SU-DHL-6 (cell line): ENCODE data around the gene ENPP5.

Source experiments
- H2AFZ ChIP-seq: fragments of 200-600 bp; sonication (generic); 2 replicates; pipeline ENCODE4 v1.6.1; 2014; ENCODE audit warnings: low read depth, mild to moderate bottlenecking, moderate library complexity, mixed read lengths, antibody characterized with exemption, low read length; ENCODE audit not compliant: severe bottlenecking
- H3F3A ChIP-seq: fragments of 200-600 bp; shearing (Covaris generic); 2 replicates; pipeline ENCODE4 v1.6.0; 2016; ENCODE audit warnings: antibody characterized with exemption, mild to moderate bottlenecking; ENCODE audit not compliant: insufficient read depth
- H3K27ac ChIP-seq: fragments of 200-600 bp; sonication (generic); 2 replicates; pipeline ENCODE4 v1.5.1; 2016; ENCODE audit warnings: low read depth, mild to moderate bottlenecking, low read length, moderate library complexity, mixed read lengths
- H3K27me3 ChIP-seq: fragments of 200-600 bp; sonication (generic), shearing (Covaris generic); 2 replicates; pipeline ENCODE4 v1.6.0; 2014; ENCODE audit warnings: mild to moderate bottlenecking, low read length
- H3K36me3 ChIP-seq: fragments of 200-600 bp; sonication (generic); 2 replicates; pipeline ENCODE4 v1.6.1; 2014; ENCODE audit warnings: mild to moderate bottlenecking, low read length, mixed read lengths
- H3K4me2 ChIP-seq: fragments of 300-600, 200-600 bp; shearing (Covaris generic), sonication (generic); 2 replicates; pipeline ENCODE4 v1.6.0; 2014; ENCODE audit warnings: low read length, low read depth, mild to moderate bottlenecking; ENCODE audit not compliant: poor library complexity, severe bottlenecking
- H3K4me3 ChIP-seq: fragments of 200-600 bp; sonication (generic); 2 replicates; pipeline ENCODE4 v1.5.1; 2014; ENCODE audit warnings: antibody characterized with exemption, low read length, mild to moderate bottlenecking, mixed read lengths; ENCODE audit not compliant: insufficient read depth, poor library complexity, severe bottlenecking
- H3K79me2 ChIP-seq: fragments of 200-600 bp; sonication (generic); 2 replicates; pipeline ENCODE4 v1.6.1; 2014; ENCODE audit warnings: mild to moderate bottlenecking, low read length, moderate library complexity; ENCODE audit not compliant: insufficient read depth
- H3K9ac ChIP-seq: fragments of 200-600 bp; sonication (generic); 2 replicates; pipeline ENCODE4 v1.7.0; 2014; ENCODE audit warnings: mild to moderate bottlenecking, low read length
- H3K9me2 ChIP-seq: fragments of 200-600 bp; sonication (generic); replicated peaks from 2 replicates; pipeline ENCODE4 v1.6.1; 2014; ENCODE audit warnings: low read length; ENCODE audit not compliant: insufficient read depth
- H3K9me3 ChIP-seq: fragments of 200-600 bp; sonication (generic); 2 replicates; pipeline ENCODE4 v1.6.1; 2014; ENCODE audit warnings: low read length, mixed read lengths; ENCODE audit not compliant: insufficient read depth
- H4K20me1 ChIP-seq: fragments of 200-600 bp; sonication (generic); 2 replicates; pipeline ENCODE4 v1.6.1; 2014; ENCODE audit warnings: low read depth, mild to moderate bottlenecking, antibody characterized with exemption, low read length, moderate library complexity, mixed read lengths
- CTCF ChIP-seq: fragments of 200-600 bp; sonication (generic); IDR thresholded peaks from one replicate; pipeline ENCODE4 v1.5.1; 2017; ENCODE audit warnings: antibody characterized with exemption, mild to moderate bottlenecking, low read length, moderate library complexity; ENCODE audit not compliant: insufficient read depth, poor library complexity, severe bottlenecking
- EZH2phosphoT487 ChIP-seq: fragments of 200-600 bp; sonication (generic), shearing (Covaris generic); conservative IDR thresholded peaks from 2 replicates; pipeline ENCODE4 v1.6.1; 2018; ENCODE audit warnings: mild to moderate bottlenecking, antibody characterized with exemption, low read length, moderate library complexity, mixed read lengths

Gene ENPP5

DNA sequence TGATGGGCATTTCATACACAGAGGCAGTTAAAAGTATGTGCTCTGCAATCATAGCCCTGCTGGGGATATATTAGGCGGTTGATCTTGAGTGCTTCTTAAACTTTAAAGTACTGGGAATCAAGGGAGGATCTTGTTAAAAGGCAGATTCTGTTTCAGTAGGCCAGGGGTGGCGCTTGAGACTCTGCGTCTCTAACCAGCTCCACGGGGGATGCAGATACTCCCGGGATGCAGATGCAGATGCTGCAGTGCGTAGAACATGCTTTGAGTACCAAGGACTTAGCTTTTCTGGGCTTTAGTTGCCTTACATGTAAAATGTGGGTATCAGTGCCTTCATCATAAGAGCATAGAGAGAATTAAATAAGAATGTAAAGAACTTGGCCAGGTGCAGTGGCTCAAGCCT, 44.4 kb upstream of the ENPP5 start:
- Histone ChIP-seq H3K9me3 (no peaks in the 10 kb centered on the region), H3K4me3 (no peak overlapping the region), H4K20me1 (no peaks in the 10 kb centered on the region), H3K9ac (no peak overlapping the region), H3K27me3 (no peaks in the 10 kb centered on the region), H3K36me3 (no peaks in the 10 kb centered on the region), H3K9me2 (no peaks in the 10 kb centered on the region), H2AFZ (no peak overlapping the region), H3K27ac (no peak overlapping the region), H3K79me2 (no peaks in the 10 kb centered on the region), H3F3A (peaks cover 11% of the 10 kb centered on the region; the same call in 1 of the 2 replicates), H3K4me2 (no peak overlapping the region)
- TF ChIP-seq EZH2phosphoT487 (no peak), CTCF (no peak)

- H2AFZ ChIP-seq = no peak overlapping the region
Observed at GRCh38 chr6:46211917-46212316, 41.1 kb upstream of the ENPP5 start.

DNA sequence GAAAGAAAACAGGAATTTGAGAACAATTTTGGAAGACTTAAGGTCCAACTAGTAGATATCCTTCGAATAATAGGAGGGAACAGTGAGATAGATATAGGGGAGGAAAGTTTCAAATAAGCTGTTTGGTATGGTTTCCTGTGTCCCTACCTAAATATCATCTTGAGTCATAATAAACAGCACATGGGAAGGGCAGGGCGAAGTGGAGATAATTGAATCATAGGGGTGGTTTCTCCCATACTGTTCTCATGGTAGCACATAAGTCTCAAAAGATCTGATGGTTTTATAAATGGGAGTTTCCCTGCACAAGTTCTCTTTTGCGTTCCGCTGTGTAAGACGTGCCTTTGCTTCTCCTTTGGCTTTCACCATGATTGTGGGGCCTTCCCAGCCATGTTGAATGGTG, 39.5 kb upstream of the ENPP5 start:
- H3K9me2 ChIP-seq = no peaks in the 10 kb centered on the region
- TF ChIP-seq CTCF (no peak), EZH2phosphoT487 (no peak)
- no peak overlapping the region for H2AFZ ChIP-seq
- H3K4me3 ChIP-seq = no peak overlapping the region
- H3K9ac ChIP-seq = no peak overlapping the region
- H3K27ac ChIP-seq = no peak overlapping the region
- H3K79me2 ChIP-seq = no peaks in the 10 kb centered on the region
- no peak overlapping the region for H3K4me2 ChIP-seq
- H3K9me3 ChIP-seq = no peaks in the 10 kb centered on the region
- H3K27me3 ChIP-seq = no peaks in the 10 kb centered on the region
- H3K36me3 ChIP-seq = no peaks in the 10 kb centered on the region
- H3F3A ChIP-seq = no peaks in the 10 kb centered on the region
- no peaks in the 10 kb centered on the region for H4K20me1 ChIP-seq

More at GRCh38 chr6:46211917-46212316, 41.1 kb upstream of the ENPP5 start:
- no peaks in the 10 kb centered on the region for H4K20me1 ChIP-seq
- no peaks in the 10 kb centered on the region for H3K79me2 ChIP-seq
- H3K36me3 ChIP-seq = no peaks in the 10 kb centered on the region
- H3K9me2 ChIP-seq = no peaks in the 10 kb centered on the region
- H3F3A ChIP-seq = no peaks in the 10 kb centered on the region
- H3K9ac ChIP-seq = no peak overlapping the region
- H3K9me3 ChIP-seq = no peaks in the 10 kb centered on the region
- H3K27me3 ChIP-seq = no peaks in the 10 kb centered on the region
- no peak overlapping the region for H3K27ac ChIP-seq
- no peak overlapping the region for H3K4me2 ChIP-seq
- TF ChIP-seq EZH2phosphoT487 (no peak), CTCF (no peak)
- no peak overlapping the region for H3K4me3 ChIP-seq

DNA sequence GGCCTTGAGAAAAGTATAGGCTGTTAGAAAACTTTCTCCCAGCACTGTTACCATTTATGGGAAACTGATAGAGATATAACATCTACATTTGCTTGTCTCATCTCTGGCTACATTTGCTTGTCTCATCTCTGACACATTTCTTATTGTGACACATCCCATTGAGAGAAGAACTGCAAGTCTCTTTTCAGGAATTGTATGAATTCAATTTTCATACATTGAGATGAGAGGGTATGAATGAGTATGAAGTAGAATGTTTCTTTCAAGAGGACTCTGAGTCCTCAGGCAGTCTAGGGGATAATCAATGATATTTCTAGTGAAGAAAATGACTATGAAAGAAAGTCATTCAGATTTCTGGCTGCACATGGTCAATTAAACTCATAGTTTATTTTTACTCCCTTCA, 37.5 kb upstream of the ENPP5 start:
- Histone ChIP-seq H3K9ac (no peak overlapping the region), H3K36me3 (no peaks in the 10 kb centered on the region), H3K4me2 (no peak overlapping the region), H4K20me1 (no peaks in the 10 kb centered on the region), H3F3A (no peaks in the 10 kb centered on the region), H3K27me3 (no peaks in the 10 kb centered on the region), H3K9me2 (no peaks in the 10 kb centered on the region), H3K79me2 (no peaks in the 10 kb centered on the region), H3K4me3 (no peak overlapping the region), H3K9me3 (no peaks in the 10 kb centered on the region), H3K27ac (no peak overlapping the region), H2AFZ (no peak overlapping the region)
- TF ChIP-seq EZH2phosphoT487 (no peak), CTCF (no peak)
